Right atrium auricular region (tissue), 2 donors: ENCODE data around the gene RUSC2. TPM values are rescaled to one million over a fixed set of nuclear protein-coding genes. Genes with fewer than 3 reads are reported as not detected.
"Not testable (repeated sequence)": the region's sequence is repeated elsewhere in the genome, so short reads cannot be mapped to it uniquely, and the experiment has no call there.

ENCODE experiments used
- DNase-seq: peaks from one replicate; pipeline ENCODE4 v3.0.0-alpha.2; 2019; ENCODE audit warnings: low spot score
- H3K27ac ChIP-seq, 2 donors: fragments of 200-600 bp; sonication (generic); 1 replicate in 1 of 2; 2 replicates in 1 of 2; pipeline ENCODE4 v1.5.1; 2016 to 2019
- H3K27me3 ChIP-seq, 2 donors: fragments of 200-600 bp; sonication (generic); one replicate each; pipeline versions ENCODE4 v1.5.1 to v1.6.0; 2017 to 2019
- H3K36me3 ChIP-seq: fragments of 200-600 bp; sonication (generic); one replicate; pipeline ENCODE4 v1.5.1; 2016
- H3K4me1 ChIP-seq, 2 donors: fragments of 200-600 bp; sonication (generic); one replicate each; pipeline versions ENCODE4 v1.5.1 to v1.6.0; 2017 to 2019
- H3K4me3 ChIP-seq, 2 donors: fragments of 200-600 bp; sonication (generic); 1 replicate in 1 of 2; 2 replicates in 1 of 2; pipeline ENCODE4 v1.5.1; 2017 to 2019; ENCODE audit warnings: mild to moderate bottlenecking in 1 of 2, moderate library complexity in 1 of 2
- H3K9me3 ChIP-seq, 2 donors: fragments of 200-600 bp; sonication (generic); one replicate each; pipeline ENCODE4 v1.5.1; 2019
- CTCF ChIP-seq, 2 donors: fragments of 200-600 bp; sonication (generic); IDR thresholded peaks; one replicate each; pipeline ENCODE4 v1.5.1; 2019; ENCODE audit warnings: antibody characterized with exemption in 2 of 2
- total RNA-seq, 2 donors: library from RNA; depleted of rRNA; stranded (reverse); fragments of >200 nt; gene quantifications; one replicate each; pipeline ENCODE4 v1.1.0, GENCODE V29; 2016

The RUSC2 gene
- total RNA-seq, 2 donors from 2014 or later = 33.0 to 49.1 TPM

GRCh38 chr9:35529161-35529823, 39.4 kb downstream of the RUSC2 start:
- H3K27ac ChIP-seq = peak overlapping the region; percentile 12 to 18
- H3K4me1 ChIP-seq = peaks cover 0 to 49% of the 10 kb centered on the region in 2 donors
- TF ChIP-seq CTCF (IDR thresholded peaks at IDR 0.05) = no peak
- no peaks in the 10 kb centered on the region for H3K36me3 ChIP-seq
- no peak overlapping the region for H3K4me3 ChIP-seq
- no peaks in the 10 kb centered on the region for H3K27me3 ChIP-seq
- H3K9me3 ChIP-seq = no peaks in the 10 kb centered on the region
- no peak for DNase-seq

GRCh38 chr9:35533398-35533797, 43.5 kb downstream of the RUSC2 start:
- Histone ChIP-seq H3K36me3 (no peaks in the 10 kb centered on the region), H3K27ac (no peak overlapping the region), H3K27me3 (no peaks in the 10 kb centered on the region), H3K9me3 (no peaks in the 10 kb centered on the region), H3K4me3 (no peak overlapping the region), H3K4me1 (peaks cover 0 to 42% of the 10 kb centered on the region in 2 donors)
- TF ChIP-seq CTCF (IDR thresholded peaks at IDR 0.05) = no peak
- peak; percentile 40 for DNase-seq

- not testable (repeated sequence) for H3K27ac ChIP-seq, H3K27me3 ChIP-seq, H3K9me3 ChIP-seq, H3K4me3 ChIP-seq, DNase-seq, H3K36me3 ChIP-seq
- peaks cover 0 to 46% of the 10 kb centered on the region in 2 donors for H3K4me1 ChIP-seq
Observed at GRCh38 chr9:35534921-35535320, 45.0 kb downstream of the RUSC2 start.

- peak overlapping the region in 1 of 2 donors; percentile 42 for H3K4me3 ChIP-seq
- no peak for TF ChIP-seq CTCF (IDR thresholded peaks at IDR 0.05)
- H3K36me3 ChIP-seq = no peaks in the 10 kb centered on the region
- no peaks in the 10 kb centered on the region for H3K27me3 ChIP-seq
- no peaks in the 10 kb centered on the region for H3K9me3 ChIP-seq
- H3K4me1 ChIP-seq = peaks cover 0 to 62% of the 10 kb centered on the region in 2 donors
- peak overlapping the region; percentile 81 to 85 for H3K27ac ChIP-seq
- DNase-seq = no peak
Observed at GRCh38 chr9:35537913-35538312, 48.0 kb downstream of the RUSC2 start.

GRCh38 chr9:35538361-35539234, 48.7 kb downstream of the RUSC2 start:
- Histone ChIP-seq H3K27me3 (no peaks in the 10 kb centered on the region), H3K27ac (peak overlapping the region; percentile 81 to 85), H3K36me3 (no peaks in the 10 kb centered on the region), H3K4me3 (peak overlapping the region; percentile 25 to 42), H3K9me3 (no peaks in the 10 kb centered on the region), H3K4me1 (peaks cover 0 to 63% of the 10 kb centered on the region in 2 donors)
- DNase-seq = peak; percentile 90
- TF ChIP-seq CTCF (IDR thresholded peaks at IDR 0.05) = no peak

Other genes with a start within 250 kb of the RUSC2 start
- 10 to 100 TPM; 16.5 to 28.0 TPM for gene TESK1, start 115.2 kb downstream of the RUSC2 start, total RNA-seq
- 1 to 10 TPM in 1 of 2 donors, under 1 TPM in 1; 0.79 to 1.3 TPM for gene CD72, start 128.3 kb downstream of the RUSC2 start, total RNA-seq
- gene SIT1, start 160.8 kb downstream of the RUSC2 start, total RNA-seq = under 1 TPM in 1 of 2 donors, not detected in 1; 0.55 TPM
- 100 to 1,000 TPM in 1 of 2 donors, not detected in 1; 431 TPM for gene RMRP, start 167.9 kb downstream of the RUSC2 start, total RNA-seq
- gene CCDC107, start 168.2 kb downstream of the RUSC2 start, total RNA-seq = 10 to 100 TPM; 38.5 to 64.3 TPM
- under 1 TPM in 1 of 2 donors, not detected in 1; 0.44 TPM for gene ARHGEF39, start 175.1 kb downstream of the RUSC2 start, total RNA-seq
- 1 to 10 TPM; 5.5 to 5.9 TPM for gene CA9, start 183.8 kb downstream of the RUSC2 start, total RNA-seq
- gene TPM2, start 199.8 kb downstream of the RUSC2 start, total RNA-seq = 100 to 1,000 TPM; 599 to 915 TPM
- gene TLN1, start 242.1 kb downstream of the RUSC2 start, total RNA-seq = 100 to 1,000 TPM; 273 to 370 TPM
- 10 to 100 TPM; 34.6 to 48.5 TPM for gene CREB3, start 242.6 kb downstream of the RUSC2 start, total RNA-seq